ENCODE measurements around the gene ARID5A.

DNA sequence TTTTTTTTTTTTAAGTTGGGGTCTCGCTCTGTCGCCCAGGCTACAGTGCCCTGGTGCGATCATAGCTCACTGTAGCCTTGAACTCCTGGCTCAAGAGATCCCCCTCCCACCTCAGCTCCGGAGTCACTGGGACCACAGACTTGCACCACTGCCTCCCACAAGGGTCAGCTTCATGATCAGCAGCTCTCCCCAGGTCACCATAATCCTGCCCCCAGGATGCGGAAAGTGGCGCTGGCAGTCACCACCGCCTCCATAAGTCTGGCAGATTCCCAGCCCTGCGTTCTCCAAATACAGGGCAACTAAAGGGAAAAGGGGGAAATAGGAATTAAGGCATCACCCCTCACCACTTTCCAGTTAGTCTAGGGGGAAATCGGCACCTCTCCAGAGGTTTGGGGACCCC is 5.2 kb upstream of the ARID5A start:
- no peak for TF ChIP-seq POLR2A (IDR thresholded peaks at IDR 0.05; ENCODE audit: low read depth, low read length)
- no peak for TF ChIP-seq POLR2AphosphoS5 (IDR thresholded peaks at IDR 0.05; ENCODE audit: low read depth, low read length)
- TF ChIP-seq TAF1 (IDR thresholded peaks at IDR 0.05; ENCODE audit: low read depth, low read length): no peak
- no peak for TF ChIP-seq SPI1 (IDR thresholded peaks at IDR 0.05; ENCODE audit: low read depth, low read length)
- no peak for TF ChIP-seq POU2F2 (IDR thresholded peaks at IDR 0.05; ENCODE audit: low read depth, low read length)
- no peak for TF ChIP-seq PAX5 (IDR thresholded peaks at IDR 0.05; ENCODE audit: insufficient read depth, low read length, severe bottlenecking)
